Stimulated activated CD8-positive, alpha-beta memory T cell treated with anti-CD3 and anti-CD28 coated beads, Interleukin-4, amount 100 ng/mL, for 24 hours (primary cell): ENCODE results near the gene GALNT13.

ENCODE experiments used
- DNase-seq: peaks from one replicate; pipeline ENCODE4 v3.0.0-alpha.2; 2020; ENCODE audit warnings: low read depth

GALNT13 gene

DNA sequence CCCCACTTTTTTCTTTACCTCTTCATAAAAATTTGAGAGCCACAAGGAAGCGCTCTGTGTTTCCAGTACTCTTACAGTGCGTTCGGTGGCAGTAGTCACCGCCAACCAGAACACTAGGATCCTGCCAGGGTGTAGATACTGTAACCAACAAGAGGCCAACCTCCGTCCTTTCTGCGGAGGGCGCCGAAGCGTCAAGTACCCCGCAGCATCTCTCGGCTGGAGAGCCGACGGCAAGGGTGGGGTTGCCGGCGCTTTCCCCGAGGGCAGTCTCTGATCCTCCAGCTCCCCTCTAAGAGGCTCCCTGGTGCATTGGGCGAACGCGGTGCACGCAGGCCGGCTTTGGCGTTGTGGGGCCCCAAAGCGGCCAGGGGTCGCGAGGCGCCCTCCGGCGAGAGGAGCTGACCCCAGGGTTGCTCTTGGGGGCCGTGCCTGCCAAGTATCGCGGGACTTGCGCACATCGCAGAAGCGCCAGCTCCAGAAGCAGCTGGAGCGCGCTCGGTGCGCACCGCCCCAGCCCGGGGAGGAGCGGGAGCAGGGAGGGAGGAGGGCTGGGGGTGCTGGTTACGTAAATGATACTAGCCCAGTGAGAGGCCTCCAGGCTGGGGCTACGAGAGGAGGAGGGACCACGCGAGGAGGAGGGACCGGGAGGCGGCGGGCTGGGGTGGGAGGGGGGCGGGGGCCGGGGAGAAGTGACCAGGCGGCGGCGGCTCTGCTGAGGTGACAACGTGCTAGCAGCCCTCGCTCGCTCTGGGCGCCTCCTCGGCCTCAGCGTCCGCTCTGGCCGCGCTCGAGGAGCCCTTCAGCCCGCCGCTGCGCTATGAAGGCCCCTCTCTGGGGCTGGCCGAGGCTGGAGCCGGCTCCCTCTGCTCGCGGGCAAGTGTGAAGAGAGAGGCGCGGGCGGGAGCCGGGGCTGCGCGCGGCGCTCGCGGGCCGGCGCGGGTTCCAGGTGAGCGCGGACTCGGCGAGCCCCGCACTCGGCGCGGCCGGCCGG lies at the start of gene GALNT13:
GALNT13 (plus strand) TSS at position 692 of the 991 bp plus-strand sequence.
- DNase-seq: no peak

DNA sequence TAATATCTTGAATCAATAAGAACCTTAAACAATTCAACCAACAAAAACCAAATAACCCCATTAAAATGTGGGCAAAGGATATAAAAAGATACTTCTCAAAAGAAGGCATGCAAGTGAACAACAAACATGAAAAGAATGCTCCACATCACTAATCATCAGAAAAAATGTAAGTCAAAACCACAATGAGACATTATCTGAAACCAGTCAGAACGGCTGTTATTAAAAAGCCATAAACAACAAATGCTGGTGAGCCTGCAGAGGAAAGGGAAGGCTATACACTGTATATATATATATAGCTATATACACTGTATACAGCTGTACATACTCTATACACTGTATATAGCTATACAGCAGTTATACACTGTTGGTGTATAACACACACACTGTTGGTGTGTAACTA lies 47.8 kb upstream of the GALNT13 start:
- DNase-seq: no peak

DNA sequence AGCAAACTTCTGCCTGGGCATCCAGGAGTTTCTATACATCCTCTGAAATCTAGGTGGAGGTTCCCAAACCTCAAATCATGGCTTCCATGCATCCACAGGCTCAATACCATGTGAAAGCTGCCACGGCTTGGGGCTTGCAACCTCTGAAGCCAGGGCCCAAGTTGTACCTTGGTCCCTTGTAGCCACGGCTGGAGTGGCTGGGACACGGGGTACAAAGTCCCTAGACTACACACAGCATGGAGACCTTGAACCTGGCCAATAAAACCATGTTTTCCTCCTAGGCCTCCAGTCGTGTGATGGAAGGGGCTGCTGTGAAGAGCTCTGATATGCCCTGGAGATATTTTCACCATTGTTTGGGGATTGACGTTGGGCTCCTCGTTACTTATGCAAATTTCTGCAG lies 43.4 kb upstream of the GALNT13 start:
- DNase-seq: no peak

DNA sequence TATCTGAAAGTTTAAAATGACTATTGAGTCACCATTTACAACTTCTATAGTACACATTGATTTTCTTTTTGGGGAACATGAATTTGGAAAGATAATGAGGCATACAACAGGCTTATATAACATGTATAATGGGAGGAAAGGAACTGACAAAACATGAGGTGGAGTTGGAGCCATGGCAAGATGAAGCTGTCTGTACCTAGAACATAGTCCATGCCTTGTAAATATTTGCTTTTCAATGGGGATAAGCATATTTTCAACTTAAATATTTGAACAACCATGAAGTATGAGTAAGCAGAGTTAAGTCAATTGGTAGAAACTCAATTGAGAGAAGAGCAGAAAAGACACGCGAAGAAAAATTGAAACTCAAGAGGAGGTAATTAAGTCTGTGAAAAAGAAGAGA lies 37.1 kb upstream of the GALNT13 start:
- DNase-seq: no peak

DNA sequence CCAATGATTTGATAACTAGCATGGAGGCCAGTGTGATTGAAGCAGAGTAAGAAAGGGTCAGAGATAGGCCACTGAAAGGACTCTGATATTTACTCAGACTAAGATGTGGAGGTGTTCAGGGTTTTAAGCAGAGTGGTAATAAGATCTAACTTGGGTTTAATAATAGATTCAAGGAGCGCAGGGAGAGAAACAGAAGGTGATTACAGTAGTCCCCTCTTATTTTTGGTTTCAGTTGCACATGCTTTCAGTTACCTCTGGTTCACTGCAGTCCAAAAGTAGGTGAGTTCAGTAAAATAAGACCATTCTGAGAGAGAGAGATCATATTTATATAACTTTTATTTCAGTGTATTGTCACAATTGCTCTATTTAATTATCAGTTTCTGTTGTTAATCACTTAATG lies 13.5 kb upstream of the GALNT13 start:
- DNase-seq: no peak

DNA sequence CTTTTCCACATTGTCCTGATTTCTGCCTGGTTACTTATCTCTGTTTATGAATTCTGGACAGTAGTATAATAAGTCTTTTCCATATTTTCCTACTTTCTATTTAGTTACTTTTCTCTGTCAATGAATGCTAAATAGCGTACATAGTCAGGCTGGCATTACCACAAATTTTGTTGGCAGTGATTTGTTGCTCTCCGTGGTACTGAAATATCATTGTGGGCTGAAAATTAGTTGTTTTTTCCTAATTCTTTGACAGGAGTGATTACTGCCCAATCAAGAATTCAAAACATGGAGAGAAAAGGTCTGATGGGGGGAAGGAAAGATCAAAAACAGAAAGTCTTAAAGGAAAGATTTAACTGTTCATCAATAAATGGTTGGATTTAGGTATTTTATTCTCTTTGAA lies 7.7 kb upstream of the GALNT13 start:
- DNase-seq: no peak

DNA sequence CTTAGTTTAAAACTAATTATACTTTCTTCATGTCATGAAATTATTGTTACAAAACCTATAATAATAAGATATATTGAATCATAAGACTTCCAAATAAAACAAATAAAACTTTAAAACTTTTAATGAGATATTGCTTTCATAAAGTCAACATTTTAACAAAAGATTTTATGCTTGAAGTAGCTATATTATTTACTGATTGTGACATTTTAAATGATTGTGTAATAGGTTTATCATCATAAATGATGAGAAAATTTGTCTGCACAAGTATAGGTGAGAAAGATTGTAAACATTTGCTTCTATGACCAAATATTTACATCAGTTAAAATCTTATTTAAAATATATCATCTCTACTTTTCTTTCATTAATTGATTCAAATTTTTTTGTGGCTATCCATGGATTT lies 5.1 kb upstream of the GALNT13 start:
- DNase-seq: no peak

DNA sequence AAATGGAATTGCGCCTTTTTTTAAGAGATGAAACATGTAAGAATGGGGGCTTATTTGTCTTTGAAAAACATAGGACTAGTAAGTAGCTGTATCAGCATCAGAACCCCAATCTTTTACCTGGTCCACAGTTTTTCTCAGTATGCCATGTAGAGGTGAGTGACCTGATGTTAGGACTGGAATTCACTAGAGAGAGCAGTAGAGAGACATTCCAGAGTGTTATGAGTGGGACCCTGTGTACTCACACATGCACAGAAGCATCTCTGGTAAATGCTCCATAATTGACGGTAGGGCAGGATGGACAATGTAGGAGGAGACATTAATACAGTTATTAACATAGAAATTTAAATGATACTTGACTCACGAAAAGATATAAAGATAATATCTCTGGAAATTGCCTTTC lies 1.4 kb upstream of the GALNT13 start:
- DNase-seq: no peak

DNA sequence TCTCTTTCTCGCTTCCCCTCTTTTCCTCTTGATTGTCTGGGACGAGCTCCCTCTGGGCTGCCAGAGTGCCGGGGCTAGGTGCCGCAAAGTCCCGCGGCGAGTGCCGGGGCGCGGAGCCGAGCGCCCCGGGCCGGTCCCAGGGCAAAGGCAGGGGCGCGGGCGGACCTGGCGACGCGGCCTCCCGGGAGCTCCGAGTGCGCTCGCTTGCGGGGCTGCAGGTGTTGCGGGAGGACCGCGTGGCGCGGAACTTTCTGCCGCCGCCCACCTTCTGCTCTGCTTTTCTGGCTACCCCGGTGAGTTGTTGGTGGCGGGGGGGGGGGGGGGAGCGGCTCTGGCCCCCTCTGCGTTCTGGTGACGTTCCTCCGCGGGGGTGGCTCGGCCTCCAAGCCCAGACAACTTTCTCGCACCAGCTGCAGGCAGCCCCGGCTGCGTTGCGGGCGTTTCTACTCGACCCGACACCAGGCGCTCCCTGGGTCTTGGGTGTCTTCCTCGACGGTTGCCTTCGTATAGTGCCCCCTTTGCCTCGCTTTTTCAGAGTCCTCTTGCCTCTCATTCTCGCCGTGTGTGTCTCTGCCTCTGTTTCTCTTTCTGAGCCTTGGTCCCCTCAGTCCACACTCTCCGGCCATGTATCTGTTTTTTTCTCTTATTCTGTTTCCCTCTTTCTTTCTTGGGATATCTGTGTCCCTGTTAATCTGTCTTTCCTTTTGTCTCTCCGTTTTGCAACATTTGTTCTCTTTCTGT lies 759 bp downstream of the GALNT13 start:
- DNase-seq: no peak

DNA sequence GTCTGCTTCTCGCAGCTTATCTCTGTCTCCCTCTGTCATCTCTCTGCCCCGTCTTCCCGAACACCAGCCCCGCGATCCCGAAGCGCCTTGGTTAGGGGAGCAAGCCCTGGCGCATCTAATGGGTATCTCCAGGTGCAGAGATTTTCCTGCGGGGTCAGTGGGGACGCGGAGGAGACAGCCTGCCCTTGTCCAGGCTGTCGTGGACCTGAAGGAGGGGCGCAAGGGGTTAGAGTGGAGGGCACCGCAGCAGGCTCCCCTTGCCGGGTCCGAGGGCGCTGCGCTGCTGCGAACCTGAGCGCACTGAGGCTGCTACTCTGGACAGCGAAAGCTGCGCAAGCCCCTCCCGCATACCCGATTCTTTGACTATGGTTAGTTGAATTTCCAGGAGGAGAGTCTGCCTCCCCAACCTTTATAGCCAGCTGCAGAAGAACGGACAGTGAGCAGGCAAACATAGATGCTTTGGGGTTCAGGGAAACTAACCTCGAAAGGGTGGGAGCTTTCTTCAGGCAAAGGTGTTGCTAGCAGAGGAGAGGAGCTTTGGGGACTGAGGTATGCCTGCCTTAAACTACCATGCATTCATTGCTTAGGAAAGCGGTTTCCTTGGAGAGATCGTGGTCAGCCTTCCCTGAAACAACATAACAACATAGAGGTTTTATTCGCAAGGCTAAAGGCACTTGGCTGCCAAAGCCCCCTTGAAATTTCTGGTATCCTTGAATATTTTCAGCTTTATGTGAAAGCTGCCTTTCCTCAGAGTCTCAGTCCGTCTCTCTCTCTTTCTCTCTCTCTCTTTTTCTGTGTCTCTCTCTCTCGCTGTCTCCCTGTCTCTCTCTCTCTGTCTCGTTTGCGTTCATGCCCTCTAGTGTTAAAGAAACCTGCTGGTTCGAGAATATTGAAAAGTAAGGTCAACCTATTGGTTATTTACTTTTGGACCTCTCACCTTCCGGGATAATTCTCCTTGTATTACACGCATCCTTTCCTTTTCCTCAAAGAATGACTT lies 1.6 kb downstream of the GALNT13 start:
- no peak for DNase-seq

DNA sequence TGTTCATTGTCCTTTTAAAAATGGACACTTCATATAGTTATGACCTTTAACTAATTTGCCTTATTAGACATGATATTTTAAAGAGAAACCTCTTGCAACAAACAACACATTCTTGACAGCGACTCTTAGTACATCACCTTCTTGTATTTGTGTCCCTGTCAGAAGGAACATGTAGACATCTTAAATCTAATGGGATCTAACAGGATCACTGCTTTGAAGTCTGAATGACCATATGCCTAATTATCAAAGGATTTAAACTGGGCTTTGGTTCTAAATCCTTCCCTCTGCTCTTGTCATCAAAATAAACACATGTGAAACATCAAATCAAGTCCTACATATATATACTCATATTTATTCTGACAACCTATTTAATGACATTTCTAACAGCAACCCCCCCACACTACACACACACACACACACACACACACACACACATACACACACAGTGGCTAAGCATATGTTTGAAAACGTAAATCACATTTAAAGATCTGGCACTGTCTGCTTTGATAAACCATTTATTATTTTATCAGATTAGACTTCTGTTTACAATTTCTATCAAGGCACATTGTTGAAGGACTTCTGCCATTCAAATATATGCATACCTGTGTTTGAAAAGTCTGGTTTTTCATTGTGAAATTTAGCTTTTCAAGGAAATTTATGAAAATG lies 4.2 kb downstream of the GALNT13 start:
- no peak for DNase-seq

DNA sequence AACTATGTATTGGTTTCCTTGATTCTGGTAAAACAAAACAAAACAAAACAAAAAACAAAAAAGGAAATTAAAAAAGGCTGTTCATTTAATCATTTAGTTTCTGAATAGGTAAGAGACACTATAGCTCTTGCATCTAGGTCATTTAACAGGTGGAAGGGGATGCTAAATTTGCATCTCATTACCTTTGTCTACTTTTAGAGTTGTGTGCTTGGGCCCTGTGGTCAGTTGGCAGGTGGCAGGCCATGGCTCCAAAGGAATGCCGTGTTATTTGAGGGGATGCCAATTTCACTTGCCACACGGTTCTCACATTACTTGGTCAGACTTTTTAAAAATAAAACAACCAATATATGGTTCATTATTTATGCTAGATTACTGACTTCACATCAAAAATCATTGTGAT lies 9.2 kb downstream of the GALNT13 start:
- no peak for DNase-seq

DNA sequence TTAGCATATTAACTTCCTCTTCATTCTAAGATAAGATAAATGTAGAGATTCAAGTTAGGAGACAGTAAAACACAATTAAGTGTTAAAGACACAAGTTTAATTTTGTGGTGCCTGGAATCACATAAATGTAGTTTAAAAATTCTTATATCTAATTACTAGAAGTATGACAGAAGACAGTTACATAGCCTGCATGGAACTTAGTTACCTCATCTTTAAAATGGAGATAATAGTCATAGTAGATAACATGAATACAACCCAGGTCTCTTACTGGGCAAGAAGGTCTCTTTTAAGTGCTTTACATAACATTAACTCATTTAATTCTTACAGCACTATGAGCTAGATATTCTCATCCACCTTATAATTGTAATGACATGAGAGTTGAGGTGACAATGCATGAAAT lies 15.1 kb downstream of the GALNT13 start:
- no peak for DNase-seq

DNA sequence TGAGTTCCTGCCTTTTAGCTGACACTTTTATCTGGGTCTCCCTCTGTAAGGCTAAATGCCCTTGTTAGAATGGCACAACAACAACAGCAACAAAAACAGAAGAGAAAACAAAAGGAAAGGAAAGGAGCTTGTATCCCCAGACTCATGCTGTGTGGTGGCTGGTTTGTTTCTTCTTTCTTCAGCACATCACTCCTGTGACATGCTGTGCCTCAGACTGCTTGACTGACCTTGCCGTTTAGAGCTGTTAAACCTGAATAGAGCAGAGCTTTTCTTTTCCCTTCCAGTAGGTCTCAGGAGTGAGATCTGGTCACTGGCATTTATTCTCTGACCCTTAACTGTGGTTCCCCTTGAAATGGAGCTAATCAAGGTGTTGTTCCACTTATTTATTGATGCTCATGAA lies 18.9 kb downstream of the GALNT13 start:
- DNase-seq: no peak

DNA sequence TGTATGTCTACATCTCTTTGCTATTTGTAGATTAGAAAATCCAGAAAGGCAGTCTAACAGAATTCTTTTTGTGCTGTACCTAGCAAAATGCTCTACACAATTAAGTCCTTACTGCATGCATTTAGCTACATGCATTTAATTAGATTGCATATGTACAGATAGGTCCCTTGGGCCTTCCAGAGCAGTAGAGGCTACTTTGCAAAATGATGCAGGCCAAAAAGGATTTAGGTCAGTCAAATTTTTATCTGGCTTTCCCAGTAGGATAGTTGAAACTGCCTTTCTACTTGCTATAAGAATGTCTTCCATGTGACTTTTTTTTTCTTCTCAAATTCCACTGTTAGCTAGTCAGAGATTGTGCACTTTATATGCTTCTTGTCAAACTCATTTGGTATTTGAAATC lies 19.3 kb downstream of the GALNT13 start:
- DNase-seq: no peak

DNA sequence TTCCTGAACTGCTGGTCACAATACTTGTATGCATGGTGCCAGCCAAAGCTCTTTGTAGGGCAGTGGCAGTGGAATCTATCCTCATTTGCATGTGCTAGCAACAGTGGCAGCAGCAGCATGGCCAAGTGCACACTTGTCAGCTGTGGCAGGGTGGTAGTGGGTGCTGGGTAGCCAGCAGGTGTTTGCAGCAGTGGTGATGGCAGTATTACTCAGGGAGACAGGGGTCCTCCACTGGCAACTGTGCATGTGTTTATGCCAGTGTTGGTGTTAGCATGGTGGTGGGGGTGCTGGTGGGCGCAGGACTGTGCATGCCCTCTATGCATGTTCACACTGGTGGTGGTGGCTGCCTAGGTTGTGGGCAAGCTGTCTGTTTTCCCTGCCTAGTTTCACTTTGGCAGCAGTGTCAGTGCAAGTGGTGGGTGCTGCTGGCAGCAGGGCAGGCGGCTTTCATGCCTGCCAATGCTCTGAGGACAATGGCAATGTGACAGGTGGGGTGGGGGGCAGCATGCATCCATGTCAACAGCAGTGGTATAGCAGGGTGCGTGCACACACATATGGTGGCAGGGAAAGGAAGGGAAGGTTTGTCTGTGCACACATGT lies 41.2 kb downstream of the GALNT13 start:
- no peak for DNase-seq

DNA sequence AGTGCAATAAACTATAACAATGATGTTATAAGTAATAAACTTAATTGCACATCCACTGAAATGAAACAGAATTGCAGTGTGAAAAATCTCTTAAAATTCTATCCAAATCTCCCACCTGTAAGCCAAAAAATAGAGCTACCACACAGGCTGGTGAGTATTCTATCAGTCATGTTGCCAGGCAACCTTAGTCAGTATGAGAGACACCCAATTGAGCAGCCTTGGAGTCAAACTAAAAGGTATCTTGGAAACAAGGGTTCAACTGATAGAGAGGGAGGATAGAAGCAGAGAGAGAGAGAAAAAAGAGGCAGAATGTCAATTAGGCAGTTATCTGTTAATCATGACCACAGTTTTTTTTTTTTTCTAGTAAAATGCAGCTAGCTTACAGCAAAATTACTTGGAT lies 45.8 kb downstream of the GALNT13 start:
- DNase-seq: no peak

DNA sequence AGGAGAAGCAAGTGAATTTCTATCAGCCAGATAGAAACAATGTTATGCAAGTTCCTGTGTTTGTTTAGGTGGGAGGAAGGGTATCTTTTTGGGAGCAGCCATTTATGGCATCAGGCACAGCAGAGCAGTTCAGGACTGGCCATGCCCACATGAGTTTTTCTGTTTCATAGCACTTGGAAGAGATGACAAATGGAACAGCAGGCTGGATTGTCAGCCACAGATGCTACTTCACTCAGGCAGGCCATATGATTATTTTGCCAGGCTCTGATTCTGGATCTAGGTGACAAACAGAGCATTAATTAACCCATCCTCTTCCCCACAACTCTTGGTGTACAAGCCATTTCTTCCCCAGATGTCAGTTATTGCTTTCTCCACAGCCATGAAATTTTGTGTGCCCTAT lies 63.8 kb downstream of the GALNT13 start:
- DNase-seq: no peak

DNA sequence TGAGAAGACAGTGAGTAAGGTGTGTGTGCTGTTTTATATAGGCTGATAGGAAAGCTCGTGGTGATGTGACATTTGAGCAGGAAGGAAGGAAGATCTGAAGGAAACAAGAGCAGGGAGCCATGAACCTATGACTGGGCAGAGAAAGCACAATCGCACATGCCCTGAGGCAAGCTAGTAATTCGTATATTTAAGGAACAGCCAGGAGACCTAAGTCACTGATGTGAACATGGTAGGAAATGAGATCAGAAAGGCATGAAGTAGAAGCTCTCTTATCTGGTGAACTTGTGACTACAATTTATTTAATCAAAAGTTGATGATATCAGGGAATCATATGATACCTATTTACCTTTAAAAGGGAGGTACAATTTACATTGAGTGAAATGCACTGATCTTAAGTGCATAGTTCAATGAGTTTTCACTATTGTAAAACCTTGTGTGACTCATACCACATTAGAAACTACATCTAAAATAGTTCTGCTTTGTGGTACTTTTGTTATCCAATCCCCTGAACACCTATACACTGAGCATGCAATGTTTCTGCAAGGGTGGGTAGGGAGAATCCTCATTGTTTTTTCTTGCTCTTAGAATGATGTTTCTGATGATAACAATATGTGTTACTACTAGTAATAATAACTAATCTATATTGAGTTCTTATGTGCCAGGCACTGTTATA lies 67.5 kb downstream of the GALNT13 start:
- DNase-seq: no peak

DNA sequence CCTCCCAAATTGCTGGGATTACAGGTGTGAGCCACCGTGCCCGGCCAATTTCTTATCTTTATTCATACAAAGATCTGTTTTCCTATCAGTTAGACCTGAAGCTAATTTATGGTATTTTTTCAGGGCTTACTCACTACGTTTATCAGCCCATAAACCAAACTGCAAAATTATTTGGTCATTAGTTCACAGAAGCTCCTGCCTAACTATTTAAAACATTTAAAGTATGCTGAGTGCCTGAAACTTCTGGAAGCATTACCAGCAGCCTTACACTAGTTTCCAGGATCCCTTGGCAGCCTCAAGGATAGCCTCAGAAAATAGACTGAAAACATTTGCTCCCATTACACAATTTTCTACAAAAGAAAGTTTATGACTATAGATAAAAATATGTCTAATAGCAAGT lies 68.8 kb downstream of the GALNT13 start:
- no peak for DNase-seq

DNA sequence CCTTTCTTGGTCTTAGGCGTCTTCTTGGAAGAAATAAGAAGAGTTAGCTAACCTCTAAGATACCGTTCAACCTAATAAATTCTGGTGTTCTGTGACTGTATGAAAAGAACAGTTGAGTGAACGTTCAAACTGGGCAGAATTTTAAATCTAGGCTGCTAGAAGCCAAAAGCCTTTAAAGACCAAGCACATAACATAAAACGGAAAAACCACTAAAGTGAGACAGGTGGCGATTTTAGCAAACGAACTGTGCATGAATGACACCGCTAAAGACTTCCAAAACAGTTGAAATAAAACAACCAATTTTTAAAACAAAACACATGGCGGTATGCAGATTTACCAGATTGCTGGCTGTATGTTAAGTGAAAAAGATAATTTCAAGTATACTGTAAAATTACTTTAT lies 73.1 kb downstream of the GALNT13 start:
- no peak for DNase-seq
